Umbilical cord (tissue), 2 donors: ENCODE measurements around the gene ZNRF1. TPM values are rescaled to one million over a fixed set of nuclear protein-coding genes. Genes with fewer than 3 reads are reported as not detected.

ENCODE experiments used
- DNase-seq: peaks from one replicate; pipeline ENCODE4 v3.0.0-alpha.2; 2015; ENCODE audit warnings: low spot score
- total RNA-seq: library from RNA; depleted of rRNA; stranded (reverse); fragments of >200 nt; gene quantifications from one replicate; pipeline ENCODE4 v1.2.3, GENCODE V29; 2014; ENCODE audit warnings: low replicate concordance; ENCODE audit not compliant: insufficient read depth

The ZNRF1 gene
- total RNA-seq, 1 donor from 2014 or later = 9.9 TPM

GRCh38 chr16:75097191-75097761 is 98.5 kb downstream of the ZNRF1 start:
- DNase-seq = no peak

- no peak for DNase-seq
Measured at GRCh38 chr16:75097941-75098901, 99.4 kb downstream of the ZNRF1 start.

GRCh38 chr16:75099075-75099667 is 100.3 kb downstream of the ZNRF1 start:
- DNase-seq = peak; percentile 39

GRCh38 chr16:75099738-75100602 is 101.1 kb downstream of the ZNRF1 start:
- DNase-seq = peak; percentile 25

- no peak for DNase-seq
Measured at GRCh38 chr16:75100603-75100990, 101.8 kb downstream of the ZNRF1 start.

GRCh38 chr16:75101635-75102034 is 102.8 kb downstream of the ZNRF1 start:
- no peak for DNase-seq

- no peak for DNase-seq
Measured at GRCh38 chr16:75102595-75102994, 103.8 kb downstream of the ZNRF1 start.

GRCh38 chr16:75103994-75104393 is 105.2 kb downstream of the ZNRF1 start:
- DNase-seq = no peak

- DNase-seq = no peak
Measured at GRCh38 chr16:75104836-75105235, 106.0 kb downstream of the ZNRF1 start.

GRCh38 chr16:75105306-75106061 is 106.7 kb downstream of the ZNRF1 start:
- peak; percentile 95 for DNase-seq

- DNase-seq = no peak
Measured at GRCh38 chr16:75106351-75107274, 107.8 kb downstream of the ZNRF1 start.

- no peak for DNase-seq
Measured at GRCh38 chr16:75107505-75107904, 108.7 kb downstream of the ZNRF1 start.

- peak; percentile 87 for DNase-seq
Measured at GRCh38 chr16:75108792-75109731, 110.2 kb downstream of the ZNRF1 start.

- peak; percentile 9 for DNase-seq
Measured at GRCh38 chr16:75109732-75110243, 111.0 kb downstream of the ZNRF1 start.

GRCh38 chr16:75110637-75111513 is 112.1 kb downstream of the ZNRF1 start:
- DNase-seq = peak; percentile 97

- no peak for DNase-seq
Measured at GRCh38 chr16:75111514-75111940, 112.7 kb downstream of the ZNRF1 start.
